Activated naive CD4-positive, alpha-beta T cell treated with anti-CD3 and anti-CD28 coated beads, Interleukin-2, amount 50 U/mL, for 24 hours (primary cell): ENCODE data around the gene FUZ.

ENCODE experiments used
- H3K27ac Mint-ChIP-seq: one replicate; pipeline ENCODE4 v1.8.0; 2021; ENCODE audit warnings: mild to moderate bottlenecking, mixed read lengths
- H3K27me3 Mint-ChIP-seq: one replicate; pipeline ENCODE4 v1.8.0; 2021; ENCODE audit warnings: mixed read lengths
- H3K36me3 Mint-ChIP-seq: one replicate; pipeline ENCODE4 v1.8.0; 2021; ENCODE audit warnings: mixed read lengths
- H3K4me1 Mint-ChIP-seq: one replicate; pipeline ENCODE4 v1.8.0; 2021; ENCODE audit warnings: mixed read lengths
- H3K4me3 Mint-ChIP-seq: one replicate; pipeline ENCODE4 v1.8.0; 2021; ENCODE audit warnings: mild to moderate bottlenecking, mixed read lengths
- H3K9me3 Mint-ChIP-seq: one replicate; pipeline ENCODE4 v1.8.0; 2021; ENCODE audit warnings: mixed read lengths

The FUZ gene

GRCh38 chr19:49840736-49841249 is 27.7 kb upstream of the FUZ start:
- no peaks in the 10 kb centered on the region for H3K27me3 Mint-ChIP-seq
- no peak overlapping the region for H3K27ac Mint-ChIP-seq
- H3K36me3 Mint-ChIP-seq = peaks cover 13% of the 10 kb centered on the region
- no peaks in the 10 kb centered on the region for H3K4me1 Mint-ChIP-seq
- no peaks in the 10 kb centered on the region for H3K9me3 Mint-ChIP-seq
- no peak overlapping the region for H3K4me3 Mint-ChIP-seq

GRCh38 chr19:49840321-49840720 is 27.2 kb upstream of the FUZ start:
- Mint-ChIP-seq H3K36me3 (peaks cover 13% of the 10 kb centered on the region), H3K4me1 (no peaks in the 10 kb centered on the region), H3K4me3 (no peak overlapping the region), H3K9me3 (no peaks in the 10 kb centered on the region), H3K27me3 (no peaks in the 10 kb centered on the region), H3K27ac (no peak overlapping the region)

GRCh38 chr19:49839713-49840112 is 26.6 kb upstream of the FUZ start:
- peaks cover 15% of the 10 kb centered on the region for H3K36me3 Mint-ChIP-seq
- no peak overlapping the region for H3K27ac Mint-ChIP-seq

DNA sequence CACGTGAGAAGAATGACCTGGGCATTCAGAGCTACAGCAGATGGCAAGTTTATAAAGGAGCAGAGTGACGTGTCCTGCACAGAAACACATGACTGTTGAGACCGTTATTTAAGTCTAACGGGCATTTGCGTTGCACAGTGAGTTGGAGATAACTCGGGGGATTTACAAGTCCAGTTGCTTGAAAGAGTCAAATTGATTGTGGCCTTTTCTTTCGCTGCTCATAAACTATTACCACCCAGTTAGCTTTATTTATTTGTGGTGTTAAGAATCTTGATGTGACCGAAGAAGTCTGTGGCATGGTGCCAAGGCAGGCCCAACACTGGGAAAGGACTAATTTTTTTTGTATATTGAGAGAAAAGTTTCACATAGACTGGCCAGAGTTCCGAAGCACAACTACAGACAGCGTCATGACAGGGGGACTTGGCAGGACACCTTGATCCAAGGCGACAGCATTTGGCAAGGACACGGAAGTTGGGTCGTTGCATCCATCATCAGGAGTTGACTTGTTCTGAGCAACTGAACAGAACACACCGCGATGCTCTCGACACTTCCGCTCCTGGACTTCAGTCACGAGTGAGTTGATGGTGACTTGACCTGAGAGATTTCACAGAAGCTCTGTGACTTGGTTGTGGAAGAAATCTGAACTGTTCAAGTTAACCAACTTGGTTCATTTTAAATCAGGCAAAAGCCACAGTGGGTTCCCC is 25.9 kb upstream of the FUZ start:
- H3K27ac Mint-ChIP-seq = no peak overlapping the region
- peaks cover 16% of the 10 kb centered on the region for H3K36me3 Mint-ChIP-seq
- no peaks in the 10 kb centered on the region for H3K9me3 Mint-ChIP-seq

More at GRCh38 chr19:49839713-49840112, 26.6 kb upstream of the FUZ start:
- H3K4me3 Mint-ChIP-seq = no peak overlapping the region
- no peaks in the 10 kb centered on the region for H3K9me3 Mint-ChIP-seq
- no peaks in the 10 kb centered on the region for H3K4me1 Mint-ChIP-seq
- no peaks in the 10 kb centered on the region for H3K27me3 Mint-ChIP-seq

DNA sequence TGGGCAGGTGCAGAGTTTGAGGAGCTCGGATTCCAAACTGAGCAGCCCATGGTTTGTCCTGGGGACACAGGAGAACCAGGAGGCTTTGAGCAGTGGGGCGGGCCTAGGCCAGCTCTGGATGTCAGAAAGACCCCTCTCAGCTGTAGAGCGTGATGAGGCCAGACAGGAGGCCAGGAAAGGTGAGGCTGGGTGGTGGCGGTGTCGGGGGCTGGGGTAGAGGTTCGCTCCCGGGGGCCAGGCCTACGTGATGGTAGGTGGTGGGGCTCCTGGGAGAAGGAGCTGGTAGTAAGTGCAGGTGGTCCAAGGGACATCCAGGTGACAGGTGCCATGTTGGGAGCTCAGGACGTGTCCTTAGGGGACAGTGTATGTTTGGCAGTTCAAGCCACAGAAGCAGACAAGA is 24.3 kb upstream of the FUZ start:
- Mint-ChIP-seq H3K27me3 (no peaks in the 10 kb centered on the region), H3K4me1 (no peaks in the 10 kb centered on the region), H3K27ac (no peak overlapping the region), H3K4me3 (no peak overlapping the region), H3K36me3 (peaks cover 16% of the 10 kb centered on the region), H3K9me3 (no peaks in the 10 kb centered on the region)

More for the DNA sequence above, 25.9 kb upstream of the FUZ start:
- Mint-ChIP-seq H3K27me3 (no peaks in the 10 kb centered on the region), H3K4me3 (no peak overlapping the region), H3K4me1 (no peaks in the 10 kb centered on the region)

DNA sequence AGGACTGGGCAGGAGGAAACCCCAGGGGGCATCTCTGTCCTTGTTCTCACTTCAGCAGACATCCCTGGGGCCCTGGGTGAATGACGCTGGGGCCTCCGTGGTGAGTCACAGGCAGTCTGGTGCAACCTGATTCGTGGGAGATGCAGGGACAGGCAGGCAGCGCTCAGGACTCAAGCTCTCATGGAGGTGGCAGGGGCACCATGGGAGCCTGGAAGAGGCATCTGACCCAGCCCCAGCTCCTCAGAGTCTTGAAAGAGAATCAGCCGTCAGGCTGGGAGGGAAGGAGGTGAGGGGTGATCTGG is 23.9 kb upstream of the FUZ start:
- peaks cover 16% of the 10 kb centered on the region for H3K36me3 Mint-ChIP-seq
- no peaks in the 10 kb centered on the region for H3K9me3 Mint-ChIP-seq
- no peaks in the 10 kb centered on the region for H3K27me3 Mint-ChIP-seq
- no peaks in the 10 kb centered on the region for H3K4me1 Mint-ChIP-seq
- no peak overlapping the region for H3K4me3 Mint-ChIP-seq
- no peak overlapping the region for H3K27ac Mint-ChIP-seq

- Mint-ChIP-seq H3K4me3 (no peak overlapping the region), H3K9me3 (no peaks in the 10 kb centered on the region), H3K27me3 (no peaks in the 10 kb centered on the region), H3K4me1 (no peaks in the 10 kb centered on the region), H3K27ac (no peak overlapping the region), H3K36me3 (peaks cover 16% of the 10 kb centered on the region)
Observed at GRCh38 chr19:49836176-49837008, 23.3 kb upstream of the FUZ start.

- Mint-ChIP-seq H3K9me3 (no peaks in the 10 kb centered on the region), H3K4me1 (no peaks in the 10 kb centered on the region), H3K27ac (no peak overlapping the region), H3K36me3 (peaks cover 16% of the 10 kb centered on the region), H3K27me3 (no peaks in the 10 kb centered on the region), H3K4me3 (no peak overlapping the region)
Observed at GRCh38 chr19:49835562-49835961, 22.5 kb upstream of the FUZ start.

DNA sequence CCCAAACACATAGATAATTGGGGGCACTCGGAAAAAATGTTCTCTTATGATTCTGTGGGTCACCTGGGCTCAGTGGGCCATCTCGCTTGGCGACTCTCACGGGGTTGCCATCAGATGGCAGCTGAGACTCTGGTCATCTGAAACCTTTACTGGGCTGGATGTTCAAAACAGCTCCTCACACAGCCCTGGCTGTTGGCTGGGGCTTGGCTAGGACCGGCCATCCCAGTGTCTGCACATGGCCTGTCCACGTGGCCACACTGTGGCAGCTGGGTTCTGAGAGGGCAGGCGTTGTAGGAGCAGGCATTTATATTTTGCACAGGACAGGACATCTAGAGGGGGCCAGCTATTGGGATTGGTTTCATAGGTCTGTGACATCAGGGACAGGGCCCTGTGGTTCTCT is 20.5 kb upstream of the FUZ start:
- H3K4me3 Mint-ChIP-seq = no peak overlapping the region
- H3K4me1 Mint-ChIP-seq = no peaks in the 10 kb centered on the region
- no peaks in the 10 kb centered on the region for H3K9me3 Mint-ChIP-seq
- H3K27me3 Mint-ChIP-seq = no peaks in the 10 kb centered on the region
- H3K27ac Mint-ChIP-seq = no peak overlapping the region
- H3K36me3 Mint-ChIP-seq = peaks cover 11% of the 10 kb centered on the region

DNA sequence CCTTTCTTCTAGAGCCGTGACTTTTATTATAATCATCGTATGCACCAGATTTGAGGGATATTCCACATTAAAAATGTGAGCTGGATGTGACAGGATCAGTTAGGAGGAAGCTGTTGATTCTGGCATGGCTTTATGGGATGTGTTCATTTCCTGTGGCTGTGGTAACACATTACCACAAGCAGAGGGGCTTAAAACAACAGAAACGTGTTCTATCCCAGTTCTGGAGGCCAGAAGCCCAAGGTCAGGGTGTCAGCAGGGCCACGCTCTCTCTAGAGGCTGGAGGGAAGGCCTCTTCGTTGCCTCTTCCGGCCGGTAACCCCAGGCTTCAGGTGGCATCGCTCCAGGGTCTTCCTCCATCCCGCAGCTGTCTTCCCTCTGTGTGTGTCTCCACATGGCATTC is 19.5 kb upstream of the FUZ start:
- H3K9me3 Mint-ChIP-seq = no peaks in the 10 kb centered on the region
- H3K4me3 Mint-ChIP-seq = no peak overlapping the region
- H3K27me3 Mint-ChIP-seq = no peaks in the 10 kb centered on the region
- peaks cover 7% of the 10 kb centered on the region for H3K36me3 Mint-ChIP-seq
- H3K4me1 Mint-ChIP-seq = no peaks in the 10 kb centered on the region
- H3K27ac Mint-ChIP-seq = no peak overlapping the region

- Mint-ChIP-seq H3K4me3 (no peak overlapping the region), H3K36me3 (peaks cover 3% of the 10 kb centered on the region), H3K27me3 (no peaks in the 10 kb centered on the region), H3K9me3 (no peaks in the 10 kb centered on the region), H3K27ac (no peak overlapping the region), H3K4me1 (no peaks in the 10 kb centered on the region)
Observed at GRCh38 chr19:49831592-49831991, 18.5 kb upstream of the FUZ start.

DNA sequence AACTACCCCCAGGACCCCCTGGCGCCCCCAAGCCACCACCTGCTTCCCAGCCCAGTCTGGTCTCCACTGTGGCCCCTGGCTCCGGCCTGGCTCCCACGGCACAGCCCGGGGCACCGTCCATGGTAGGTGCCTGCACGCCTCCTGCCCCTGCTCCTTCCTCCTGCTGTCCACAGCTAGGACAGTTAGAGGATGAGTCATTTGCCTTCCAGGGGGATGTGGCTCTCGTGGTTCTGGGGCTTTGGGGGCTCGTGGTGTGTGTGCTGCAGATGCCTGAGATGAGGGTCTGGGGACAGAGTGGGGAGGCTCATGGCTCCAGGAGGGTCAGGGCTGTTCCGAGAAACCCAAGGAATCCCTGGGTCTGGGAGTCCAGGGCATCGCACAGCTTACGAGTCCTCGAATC is 17.7 kb upstream of the FUZ start:
- Mint-ChIP-seq H3K36me3 (peaks cover 3% of the 10 kb centered on the region), H3K4me1 (no peaks in the 10 kb centered on the region), H3K27ac (no peak overlapping the region), H3K9me3 (no peaks in the 10 kb centered on the region), H3K4me3 (no peak overlapping the region), H3K27me3 (no peaks in the 10 kb centered on the region)

- H3K4me3 Mint-ChIP-seq = no peak overlapping the region
- H3K4me1 Mint-ChIP-seq = no peaks in the 10 kb centered on the region
- no peaks in the 10 kb centered on the region for H3K27me3 Mint-ChIP-seq
- H3K36me3 Mint-ChIP-seq = peaks cover 1% of the 10 kb centered on the region
- no peak overlapping the region for H3K27ac Mint-ChIP-seq
- H3K9me3 Mint-ChIP-seq = no peaks in the 10 kb centered on the region
Observed at GRCh38 chr19:49829721-49830120, 16.6 kb upstream of the FUZ start.

DNA sequence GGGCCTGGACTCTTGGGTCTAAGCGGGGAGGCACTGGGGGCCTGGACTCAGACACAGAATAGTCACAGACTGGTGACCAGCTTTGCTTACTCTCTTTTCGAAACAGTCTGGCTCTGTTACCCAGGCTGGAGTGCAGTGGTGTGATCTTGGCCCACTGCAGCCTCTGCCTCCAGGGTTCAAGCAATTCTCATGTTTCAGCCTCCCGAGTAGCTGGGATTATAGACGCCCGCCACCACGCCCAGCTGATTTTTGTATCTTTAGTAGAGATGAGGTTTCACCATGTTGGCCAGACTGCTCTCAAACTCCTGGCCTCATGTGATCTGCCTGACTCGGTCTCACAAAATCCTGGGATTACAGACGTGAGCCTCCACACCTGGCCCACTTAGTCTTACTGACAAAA is 16.1 kb upstream of the FUZ start:
- no peaks in the 10 kb centered on the region for H3K9me3 Mint-ChIP-seq
- H3K27ac Mint-ChIP-seq = no peak overlapping the region
- no peaks in the 10 kb centered on the region for H3K36me3 Mint-ChIP-seq
- no peaks in the 10 kb centered on the region for H3K27me3 Mint-ChIP-seq
- H3K4me1 Mint-ChIP-seq = no peaks in the 10 kb centered on the region
- H3K4me3 Mint-ChIP-seq = no peak overlapping the region

DNA sequence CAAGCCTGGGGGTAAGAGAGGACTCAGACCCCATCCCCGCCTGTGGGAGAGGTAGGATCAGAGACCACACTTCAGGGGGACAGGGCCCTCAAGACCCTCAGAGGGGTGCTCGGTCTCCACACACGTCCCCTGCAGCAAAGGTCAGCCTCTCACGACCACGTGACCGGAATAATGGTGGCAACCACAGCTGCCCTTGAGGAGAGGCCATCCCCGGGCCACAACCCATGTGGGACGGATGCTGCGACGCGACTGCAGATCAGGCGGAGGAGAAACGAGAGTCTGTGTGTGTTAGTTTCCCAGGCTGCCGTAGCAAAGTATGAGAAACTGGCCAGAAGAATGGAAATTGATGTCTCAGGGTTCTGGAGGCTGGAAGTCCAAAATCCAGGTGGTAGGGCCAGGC is 13.9 kb upstream of the FUZ start:
- H3K4me1 Mint-ChIP-seq = no peaks in the 10 kb centered on the region
- H3K9me3 Mint-ChIP-seq = no peaks in the 10 kb centered on the region
- no peak overlapping the region for H3K4me3 Mint-ChIP-seq
- H3K36me3 Mint-ChIP-seq = no peaks in the 10 kb centered on the region
- H3K27ac Mint-ChIP-seq = no peak overlapping the region
- no peaks in the 10 kb centered on the region for H3K27me3 Mint-ChIP-seq

- no peak overlapping the region for H3K4me3 Mint-ChIP-seq
- no peaks in the 10 kb centered on the region for H3K4me1 Mint-ChIP-seq
- H3K27ac Mint-ChIP-seq = no peak overlapping the region
- no peaks in the 10 kb centered on the region for H3K9me3 Mint-ChIP-seq
- no peaks in the 10 kb centered on the region for H3K27me3 Mint-ChIP-seq
- no peaks in the 10 kb centered on the region for H3K36me3 Mint-ChIP-seq
Observed at GRCh38 chr19:49824662-49825061, 11.6 kb upstream of the FUZ start.
